Measurements from ENCODE around the gene HOXA9. TPM values are rescaled to one million over a fixed set of nuclear protein-coding genes. Genes with fewer than 3 reads are reported as not detected.

HOXA9 gene
- polyA plus RNA-seq, 2 of the 4 experiments (the other 2 are of a cell fraction): 1.4 TPM

DNA sequence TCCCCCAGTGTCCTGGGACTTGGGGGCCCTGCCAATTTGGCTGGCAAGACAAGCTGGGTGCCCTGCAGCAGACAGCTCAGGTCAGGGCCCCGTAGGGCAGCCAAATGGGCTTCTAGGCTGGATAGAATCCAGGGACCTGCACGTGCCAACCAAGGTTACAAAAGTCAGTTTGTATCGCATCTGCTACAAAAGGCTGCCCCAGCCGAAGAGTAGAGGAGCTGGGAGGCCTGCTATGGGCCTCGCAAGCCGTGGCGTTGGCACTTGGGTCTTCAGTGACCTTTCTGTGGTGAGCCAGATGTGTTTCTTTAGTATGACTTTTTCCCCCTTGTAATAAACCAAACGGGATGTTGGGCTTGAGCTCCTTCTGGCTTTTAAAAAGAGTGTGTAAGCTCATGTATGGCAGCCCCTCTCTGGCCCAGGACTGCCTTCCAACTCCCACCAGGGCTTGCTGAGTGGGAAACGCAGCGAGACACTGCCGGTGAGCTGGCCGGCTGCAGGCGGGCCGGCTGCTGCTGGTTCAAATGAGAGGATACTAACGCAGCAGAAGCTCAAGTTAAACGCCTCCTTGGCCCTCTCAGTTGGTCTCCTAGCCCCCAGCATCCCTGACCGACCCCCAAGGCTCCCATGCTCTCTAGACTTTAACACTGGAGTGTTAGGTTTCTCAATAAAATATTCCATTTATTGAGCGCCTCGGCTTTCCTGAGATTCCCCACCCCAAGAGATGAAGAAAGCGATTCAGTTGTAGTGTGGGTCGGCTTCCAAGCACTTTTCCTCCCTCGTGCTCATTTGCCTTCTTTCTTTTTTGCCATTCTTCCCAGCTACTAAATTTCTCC, 11.8 kb upstream of the HOXA9 start (continued):
- TF ChIP-seq RARB (CRISPR knock-in tag; IDR thresholded peaks at IDR 0.05) (no peak), MAX (IDR thresholded peaks at IDR 0.05) (no peak)
- TF ChIP-seq, protein P1, sequence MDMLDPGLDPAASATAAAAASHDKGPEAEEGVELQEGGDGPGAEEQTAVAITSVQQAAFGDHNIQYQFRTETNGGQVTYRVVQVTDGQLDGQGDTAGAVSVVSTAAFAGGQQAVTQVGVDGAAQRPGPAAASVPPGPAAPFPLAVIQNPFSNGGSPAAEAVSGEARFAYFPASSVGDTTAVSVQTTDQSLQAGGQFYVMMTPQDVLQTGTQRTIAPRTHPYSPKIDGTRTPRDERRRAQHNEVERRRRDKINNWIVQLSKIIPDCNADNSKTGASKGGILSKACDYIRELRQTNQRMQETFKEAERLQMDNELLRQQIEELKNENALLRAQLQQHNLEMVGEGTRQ (IDR thresholded peaks at IDR 0.05): no peak

GRCh38 chr7:27176524-27176845, 11.1 kb upstream of the HOXA9 start:
- WGBS (ENCODE audit: missing lambda C conversion rate): 79% methylated on average over 3 of the region's 3 CpGs
- no peak for FAIRE-seq
- ATAC-seq: no peak
- peaks cover 13% of the 10 kb centered on the region for H3K4me1 ChIP-seq
- ChIA-PET CTCF (interaction anchor here (1.0 to 2.5 kb wide), 6 partner anchors 8 to 28 kb away, joined by 3 to 14 read pairs (median 5); no protein-coding TSS in a partner anchor), POLR2A (no interaction called here)
- H3K4me2 ChIP-seq: no peak overlapping the region
- no peaks in the 10 kb centered on the region for H3K9me3 ChIP-seq
- no peak for TF ChIP-seq REST (IDR thresholded peaks at IDR 0.05)
- TF ChIP-seq CEBPB (IDR thresholded peaks at IDR 0.05): no peak
- no peak for TF ChIP-seq EP300 (IDR thresholded peaks at IDR 0.05)
- no peak for TF ChIP-seq FOSL2 (IDR thresholded peaks at IDR 0.05)
- TF ChIP-seq FOSL2 (CRISPR knock-in tag; IDR thresholded peaks at IDR 0.05): no peak
- TF ChIP-seq RNF2 (IDR thresholded peaks at IDR 0.05; ENCODE audit: borderline replicate concordance, low read depth): no peak
- TF ChIP-seq HOXB13 (CRISPR knock-in tag; IDR thresholded peaks at IDR 0.05; ENCODE audit: low read depth): no peak
- TF ChIP-seq SMC3 (IDR thresholded peaks at IDR 0.05): no peak
- no peak for DNase-seq (ENCODE audit: low read depth in 1 of 2, low spot score in 1 of 2)
- H3K4me3 ChIP-seq: no peak overlapping the region
- no peak overlapping the region for H3K27ac ChIP-seq

GRCh38 chr7:27175626-27176523, 10.5 kb upstream of the HOXA9 start:
- ATAC-seq: no peak
- no peaks in the 10 kb centered on the region for H3K9me3 ChIP-seq
- H3K27ac ChIP-seq: no peak overlapping the region
- peaks cover 13% of the 10 kb centered on the region for H3K4me1 ChIP-seq
- 91% methylated on average over 40 of the region's 40 CpGs for WGBS (ENCODE audit: missing lambda C conversion rate)
- no peak overlapping the region for H3K4me2 ChIP-seq
- ChIA-PET POLR2A (no interaction called here), CTCF (interaction anchor here (0.6 to 2.5 kb wide), 7 partner anchors 8 to 31 kb away, joined by 3 to 14 read pairs (median 4); no protein-coding TSS in a partner anchor)
- no peak overlapping the region for H3K4me3 ChIP-seq
- DNase-seq (ENCODE audit: low read depth in 1 of 2, low spot score in 1 of 2): no peak
- TF ChIP-seq ZFP36 (IDR thresholded peaks at IDR 0.05; ENCODE audit: borderline replicate concordance, partially characterized antibody) (no peak), TP53 (CRISPR knock-in tag; IDR thresholded peaks at IDR 0.05) (no peak), POLR2AphosphoS2 (conservative IDR thresholded peaks at IDR 0.05; ENCODE audit: low read length) (no peak), JUN (IDR thresholded peaks at IDR 0.05) (no peak), HOXB13 (CRISPR knock-in tag; IDR thresholded peaks at IDR 0.05; ENCODE audit: low read depth) (no peak), ESRRA (IDR thresholded peaks at IDR 0.05; ENCODE audit: borderline replicate concordance, low read length) (no peak)
- TF ChIP-seq, protein P2, sequence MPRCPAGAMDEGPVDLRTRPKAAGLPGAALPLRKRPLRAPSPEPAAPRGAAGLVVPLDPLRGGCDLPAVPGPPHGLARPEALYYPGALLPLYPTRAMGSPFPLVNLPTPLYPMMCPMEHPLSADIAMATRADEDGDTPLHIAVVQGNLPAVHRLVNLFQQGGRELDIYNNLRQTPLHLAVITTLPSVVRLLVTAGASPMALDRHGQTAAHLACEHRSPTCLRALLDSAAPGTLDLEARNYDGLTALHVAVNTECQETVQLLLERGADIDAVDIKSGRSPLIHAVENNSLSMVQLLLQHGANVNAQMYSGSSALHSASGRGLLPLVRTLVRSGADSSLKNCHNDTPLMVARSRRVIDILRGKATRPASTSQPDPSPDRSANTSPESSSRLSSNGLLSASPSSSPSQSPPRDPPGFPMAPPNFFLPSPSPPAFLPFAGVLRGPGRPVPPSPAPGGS (IDR thresholded peaks at IDR 0.05): no peak
- TF ChIP-seq, protein P3, sequence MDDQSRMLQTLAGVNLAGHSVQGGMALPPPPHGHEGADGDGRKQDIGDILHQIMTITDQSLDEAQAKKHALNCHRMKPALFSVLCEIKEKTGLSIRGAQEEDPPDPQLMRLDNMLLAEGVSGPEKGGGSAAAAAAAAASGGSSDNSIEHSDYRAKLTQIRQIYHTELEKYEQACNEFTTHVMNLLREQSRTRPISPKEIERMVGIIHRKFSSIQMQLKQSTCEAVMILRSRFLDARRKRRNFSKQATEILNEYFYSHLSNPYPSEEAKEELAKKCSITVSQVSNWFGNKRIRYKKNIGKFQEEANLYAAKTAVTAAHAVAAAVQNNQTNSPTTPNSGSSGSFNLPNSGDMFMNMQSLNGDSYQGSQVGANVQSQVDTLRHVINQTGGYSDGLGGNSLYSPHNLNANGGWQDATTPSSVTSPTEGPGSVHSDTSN (IDR thresholded peaks at IDR 0.05): no peak
- FAIRE-seq: no peak

All from A549 (cell line).